C4-2B (cell line): Measurements from ENCODE around the gene CNTN4.

Source experiments
- ZFX ChIP-seq: fragments of 450-650 bp; IDR thresholded peaks from 2 replicates; pipeline ENCODE4 v1.6.1; 2017
- TF ChIP-seq, protein P1 (sequence below): fragments of 450-650 bp; conservative IDR thresholded peaks from 2 replicates; pipeline ENCODE4 v1.5.1; 2017; ENCODE audit warnings: mild to moderate bottlenecking

DNA sequence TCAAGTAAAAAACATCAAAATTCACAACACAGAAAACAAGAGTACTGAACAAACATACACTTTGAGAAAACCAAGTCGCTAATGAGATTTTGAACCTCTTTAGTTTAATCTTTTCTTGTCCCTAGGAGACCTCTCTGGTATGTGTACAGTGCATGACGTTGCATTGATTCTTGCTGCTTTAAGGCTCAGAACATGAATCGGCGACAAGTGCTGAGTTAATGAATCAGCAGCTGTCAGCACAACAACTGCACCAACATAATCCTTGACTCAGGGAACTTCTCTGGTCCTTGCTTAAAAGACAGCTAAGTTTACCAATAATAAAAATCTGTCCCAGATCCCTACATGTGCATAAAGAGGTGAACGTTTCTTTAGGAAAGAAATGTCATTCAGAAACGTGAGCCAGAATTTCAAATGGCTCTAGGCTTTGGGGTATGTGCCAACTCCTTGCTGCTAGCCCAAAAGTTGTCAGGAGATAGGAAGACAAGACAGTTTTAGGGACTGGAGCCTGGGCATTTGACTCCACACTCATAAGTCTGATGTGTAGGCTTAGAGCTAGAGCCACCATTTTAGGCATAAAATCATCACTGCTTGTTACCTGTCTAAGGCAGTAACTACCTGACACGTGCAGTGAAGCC lies 924.6 kb downstream of the CNTN4 start:
- TF ChIP-seq, protein P1, sequence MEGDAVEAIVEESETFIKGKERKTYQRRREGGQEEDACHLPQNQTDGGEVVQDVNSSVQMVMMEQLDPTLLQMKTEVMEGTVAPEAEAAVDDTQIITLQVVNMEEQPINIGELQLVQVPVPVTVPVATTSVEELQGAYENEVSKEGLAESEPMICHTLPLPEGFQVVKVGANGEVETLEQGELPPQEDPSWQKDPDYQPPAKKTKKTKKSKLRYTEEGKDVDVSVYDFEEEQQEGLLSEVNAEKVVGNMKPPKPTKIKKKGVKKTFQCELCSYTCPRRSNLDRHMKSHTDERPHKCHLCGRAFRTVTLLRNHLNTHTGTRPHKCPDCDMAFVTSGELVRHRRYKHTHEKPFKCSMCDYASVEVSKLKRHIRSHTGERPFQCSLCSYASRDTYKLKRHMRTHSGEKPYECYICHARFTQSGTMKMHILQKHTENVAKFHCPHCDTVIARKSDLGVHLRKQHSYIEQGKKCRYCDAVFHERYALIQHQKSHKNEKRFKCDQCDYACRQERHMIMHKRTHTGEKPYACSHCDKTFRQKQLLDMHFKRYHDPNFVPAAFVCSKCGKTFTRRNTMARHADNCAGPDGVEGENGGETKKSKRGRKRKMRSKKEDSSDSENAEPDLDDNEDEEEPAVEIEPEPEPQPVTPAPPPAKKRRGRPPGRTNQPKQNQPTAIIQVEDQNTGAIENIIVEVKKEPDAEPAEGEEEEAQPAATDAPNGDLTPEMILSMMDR = no peak
- TF ChIP-seq ZFX = no peak
